Skeletal muscle cell (primary cell): ENCODE data around the gene MGAT5.
A peak's percentile ranks its signal among the peaks of the same experiment; 100 is the strongest.

Experiments used
- DNase-seq: peaks from one replicate; pipeline ENCODE4 v3.0.0-alpha.2; 2010; ENCODE audit warnings: low read depth
- H3K4me3 ChIP-seq: 2 replicates; pipeline ENCODE4 v1.5.1; 2011; ENCODE audit warnings: low read depth, mild to moderate bottlenecking, control low read depth, low read length, moderate library complexity

MGAT5 gene

GRCh38 chr2:134273256-134273983 is 19.5 kb downstream of the MGAT5 start:
- no peak overlapping the region for H3K4me3 ChIP-seq
- DNase-seq: peak; percentile 51

- no peak for DNase-seq
- no peak overlapping the region for H3K4me3 ChIP-seq
Measured at GRCh38 chr2:134274121-134274520, 20.2 kb downstream of the MGAT5 start.

DNA sequence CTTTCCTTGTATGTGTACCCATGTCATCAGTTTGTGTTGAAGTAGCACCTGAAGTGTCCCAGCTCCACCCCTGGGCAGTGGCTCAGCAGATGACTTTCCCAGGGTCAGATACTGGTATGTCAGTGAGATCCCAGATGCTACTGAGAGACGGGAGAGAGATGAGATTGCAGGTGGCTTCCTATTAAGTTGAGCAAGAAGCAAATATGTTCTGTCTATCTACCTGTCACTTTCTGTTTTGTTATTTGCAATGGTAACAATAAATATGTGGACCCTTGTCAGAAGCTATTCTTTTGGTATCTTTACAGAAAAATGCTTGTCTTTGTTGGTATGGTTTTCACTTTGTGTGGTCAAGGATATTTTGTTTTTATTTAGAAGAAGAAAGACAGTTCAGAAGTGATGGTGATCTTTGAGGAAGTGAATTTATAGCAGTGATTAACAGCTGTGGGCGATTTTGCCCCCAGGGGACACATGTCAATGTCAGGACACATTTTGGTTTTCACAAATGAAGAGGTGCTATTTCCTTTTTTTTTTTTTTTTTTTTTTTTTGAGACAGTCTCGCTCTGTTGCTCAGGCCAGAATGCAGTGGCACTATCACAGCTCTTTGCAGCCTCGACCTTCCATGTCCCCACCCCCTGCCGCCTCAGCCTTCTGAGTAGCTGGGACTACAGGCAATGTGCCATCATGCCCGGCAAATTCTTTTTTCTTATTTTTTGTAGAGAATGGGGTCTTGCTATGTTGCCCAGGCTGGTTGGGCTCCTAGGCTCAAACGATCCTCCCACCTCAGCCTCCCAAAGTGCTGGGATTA is 21.4 kb downstream of the MGAT5 start:
- no peak for DNase-seq
- H3K4me3 ChIP-seq: no peak overlapping the region

GRCh38 chr2:134276381-134277172 is 22.7 kb downstream of the MGAT5 start:
- H3K4me3 ChIP-seq: no peak overlapping the region
- no peak for DNase-seq

DNA sequence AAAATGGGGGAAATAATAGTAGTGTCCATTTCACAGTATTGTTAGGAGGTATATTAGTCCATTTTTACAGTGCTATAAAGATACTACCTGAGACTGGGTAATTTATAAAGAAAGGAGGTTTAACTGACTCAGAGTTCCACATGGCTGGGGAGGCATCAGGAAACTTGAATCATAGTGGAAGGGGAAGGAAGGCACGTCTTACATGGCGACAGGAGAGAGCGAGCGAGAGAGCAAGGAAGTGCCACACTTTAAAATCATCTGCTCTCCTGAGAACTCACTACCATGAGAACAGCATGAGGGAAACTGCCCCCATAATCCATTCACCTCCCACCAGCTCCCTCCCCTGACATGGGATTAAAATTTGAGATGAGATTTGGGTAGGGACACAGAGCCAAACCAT is 23.4 kb downstream of the MGAT5 start:
- H3K4me3 ChIP-seq: no peak overlapping the region
- DNase-seq: no peak

DNA sequence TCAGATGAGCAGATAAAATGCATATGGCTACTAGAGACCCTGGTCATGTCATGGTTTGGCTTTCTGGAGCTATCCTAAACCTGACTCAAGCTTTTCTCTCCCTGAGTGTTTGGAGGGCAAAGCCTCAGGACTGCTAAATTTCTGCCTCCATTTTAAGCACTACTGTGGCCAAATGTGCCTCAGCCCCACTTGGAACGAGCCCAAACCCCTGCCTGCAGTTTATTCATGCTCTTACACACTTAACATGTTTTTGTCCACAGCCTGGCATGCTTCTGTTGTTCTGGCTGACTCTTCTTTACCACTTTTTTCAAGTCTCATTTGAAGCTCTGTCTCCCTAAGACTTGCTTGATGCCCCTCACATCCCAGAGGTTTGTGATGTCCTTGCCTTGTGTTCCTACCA is 24.7 kb downstream of the MGAT5 start:
- DNase-seq: no peak
- no peak overlapping the region for H3K4me3 ChIP-seq

GRCh38 chr2:134279417-134279816 is 25.5 kb downstream of the MGAT5 start:
- no peak overlapping the region for H3K4me3 ChIP-seq
- no peak for DNase-seq

DNA sequence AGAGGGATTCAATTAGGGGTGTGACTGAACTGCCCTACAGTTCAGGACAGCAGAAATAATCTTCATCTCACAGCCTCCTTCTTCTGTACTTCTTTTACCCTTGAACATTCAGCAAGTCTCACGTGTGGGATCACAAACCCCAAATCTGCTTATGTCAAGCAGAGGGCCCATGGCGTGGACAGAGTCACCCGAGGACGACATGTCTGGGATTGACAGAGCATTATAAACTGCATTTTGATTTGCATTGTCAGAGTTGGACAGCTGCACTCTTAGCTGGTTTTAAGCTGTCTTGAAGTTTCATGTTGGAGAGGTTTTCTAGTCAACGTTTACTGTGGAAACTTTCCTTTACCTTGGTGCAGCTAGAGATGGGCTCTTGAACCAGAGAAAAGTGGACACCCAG is 26.4 kb downstream of the MGAT5 start:
- no peak overlapping the region for H3K4me3 ChIP-seq

DNA sequence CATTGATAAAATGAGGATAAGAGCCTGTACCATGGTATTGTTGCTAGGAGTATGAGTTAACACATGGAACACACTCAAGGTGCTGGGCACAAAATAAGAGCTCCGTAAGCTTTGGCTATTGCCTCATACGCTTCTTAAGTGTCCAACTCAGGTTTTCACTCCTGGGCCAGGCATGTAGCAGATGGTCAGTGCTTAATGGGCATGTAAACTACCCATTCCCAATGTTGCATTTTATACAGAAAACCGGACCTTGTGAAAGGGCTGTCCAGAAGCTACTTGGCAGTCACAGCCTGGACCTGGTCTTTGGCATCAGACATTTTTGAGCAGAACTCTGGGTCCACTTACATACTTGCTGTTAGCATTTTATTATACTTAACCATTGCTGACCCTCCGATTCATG is 26.9 kb downstream of the MGAT5 start:
- DNase-seq: no peak
- no peak overlapping the region for H3K4me3 ChIP-seq

More for the DNA sequence above, 26.4 kb downstream of the MGAT5 start:
- no peak for DNase-seq

GRCh38 chr2:134281815-134282419 is 28.0 kb downstream of the MGAT5 start:
- no peak for DNase-seq
- H3K4me3 ChIP-seq: no peak overlapping the region

GRCh38 chr2:134282629-134283400 is 28.9 kb downstream of the MGAT5 start:
- DNase-seq: no peak
- no peak overlapping the region for H3K4me3 ChIP-seq

- DNase-seq: no peak
- no peak overlapping the region for H3K4me3 ChIP-seq
Measured at GRCh38 chr2:134283661-134284060, 29.8 kb downstream of the MGAT5 start.

GRCh38 chr2:134284119-134284670 is 30.3 kb downstream of the MGAT5 start:
- H3K4me3 ChIP-seq: no peak overlapping the region
- no peak for DNase-seq

GRCh38 chr2:134287323-134287722 is 33.5 kb downstream of the MGAT5 start:
- no peak overlapping the region for H3K4me3 ChIP-seq
- no peak for DNase-seq

DNA sequence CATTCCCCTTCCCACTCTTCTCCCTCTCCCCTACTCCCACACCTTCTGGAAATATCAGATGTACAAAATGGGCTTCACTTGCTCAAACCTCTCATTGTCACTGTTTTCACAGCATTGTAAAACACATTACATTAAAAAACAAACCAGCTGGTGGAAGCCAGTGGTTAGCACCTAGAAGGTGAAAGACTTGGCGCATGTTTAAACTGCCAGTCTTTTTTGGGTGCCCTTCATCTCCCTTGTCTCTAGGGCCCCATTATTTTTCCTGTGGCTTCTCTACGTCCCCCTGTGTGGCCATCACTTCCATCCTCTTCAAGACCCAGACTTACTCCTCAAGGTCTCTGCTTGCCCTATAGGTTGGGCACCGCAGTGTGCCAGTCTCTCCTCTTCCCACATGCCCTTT is 34.9 kb downstream of the MGAT5 start:
- no peak for DNase-seq
- H3K4me3 ChIP-seq: no peak overlapping the region

DNA sequence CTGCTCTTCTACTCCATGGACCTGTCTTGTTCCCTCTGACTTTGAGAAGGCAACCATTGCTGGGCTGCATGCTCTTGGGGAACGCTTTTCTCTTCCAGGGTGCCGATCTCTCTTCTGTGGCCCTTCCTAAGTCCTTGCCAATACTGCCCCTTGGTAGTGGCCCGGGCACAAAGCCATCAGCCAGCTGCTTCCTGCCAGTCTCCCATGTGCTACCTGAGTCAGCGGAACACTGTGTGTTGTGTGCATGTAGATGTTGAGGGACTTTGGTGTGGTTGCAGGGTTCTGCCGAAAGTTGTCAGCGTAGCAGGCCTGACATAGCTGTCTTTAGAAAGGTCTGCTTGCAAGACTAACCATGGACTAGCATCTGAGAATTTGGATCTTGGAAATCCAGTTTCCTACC is 35.4 kb downstream of the MGAT5 start:
- DNase-seq: no peak
- H3K4me3 ChIP-seq: no peak overlapping the region

DNA sequence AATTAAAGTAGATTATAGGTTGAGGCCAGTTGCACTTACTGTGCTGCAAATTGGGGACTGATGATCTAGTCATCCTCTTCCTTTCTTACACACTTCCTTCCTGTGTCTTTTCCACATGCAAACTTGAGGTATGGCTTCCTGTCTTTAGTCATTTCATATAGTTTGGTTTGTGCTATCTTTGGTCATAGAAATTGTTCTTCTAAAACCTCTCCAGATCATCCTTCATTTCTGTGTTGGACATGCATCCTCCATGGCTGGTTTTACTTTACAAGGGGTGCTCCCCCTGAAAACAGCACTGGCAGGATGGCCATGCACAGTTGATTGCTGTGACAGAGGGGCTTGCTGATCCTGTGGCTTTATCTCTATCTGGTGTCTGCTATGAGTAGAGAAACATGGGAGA is 36.5 kb downstream of the MGAT5 start:
- no peak overlapping the region for H3K4me3 ChIP-seq
- no peak for DNase-seq

DNA sequence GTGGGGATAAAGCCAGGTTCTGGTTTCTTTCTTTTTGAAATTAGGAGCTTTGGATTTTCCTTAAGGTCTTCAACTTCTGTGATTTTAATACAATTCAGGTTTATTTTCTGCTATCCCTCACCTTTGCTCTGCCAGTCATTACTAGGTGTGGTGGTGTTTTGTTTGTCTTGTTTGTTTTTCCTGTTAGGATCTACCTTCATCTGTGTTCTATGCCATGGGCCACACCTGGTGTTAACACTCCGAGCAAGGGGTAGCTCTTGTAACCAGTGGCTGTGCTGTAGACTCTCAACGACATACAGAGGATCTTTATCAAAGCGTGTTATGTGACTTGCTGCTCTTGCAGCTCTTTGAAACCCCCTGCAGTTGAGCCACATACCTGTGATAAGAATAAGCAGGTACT is 38.6 kb downstream of the MGAT5 start:
- H3K4me3 ChIP-seq: no peak overlapping the region
- no peak for DNase-seq
